ENCODE data around the gene PASK. TPM values are rescaled to one million over a fixed set of nuclear protein-coding genes. Genes with fewer than 3 reads are reported as not detected.
A peak's percentile ranks its signal among the peaks of the same experiment; 100 is the strongest.
"Not testable (repeated sequence)": the region's sequence is repeated elsewhere in the genome, so short reads cannot be mapped to it uniquely, and the experiment has no call there.

The PASK gene
- total and polyA plus RNA-seq, 12 donors: 0.72 to 8.9 (median 3.6) TPM

- H3K4me1 ChIP-seq (replicated peaks in 1 of 2): peaks cover 0 to 1% of the 10 kb centered on the region in 2 donors
- no peak overlapping the region for H3K27ac ChIP-seq
- H3K36me3 ChIP-seq (replicated peaks in 1 of 2): no peaks in the 10 kb centered on the region
- intact Hi-C loops (cut with DNase I): no loop called here
- H3K4me3 ChIP-seq: no peak overlapping the region
- H3K9me3 ChIP-seq (replicated peaks in 1 of 3): no peaks in the 10 kb centered on the region
- no peaks in the 10 kb centered on the region for H3K27me3 ChIP-seq
- DNase-seq: peak in 1 of 7 donors; percentile 41
- TF ChIP-seq, protein P1, sequence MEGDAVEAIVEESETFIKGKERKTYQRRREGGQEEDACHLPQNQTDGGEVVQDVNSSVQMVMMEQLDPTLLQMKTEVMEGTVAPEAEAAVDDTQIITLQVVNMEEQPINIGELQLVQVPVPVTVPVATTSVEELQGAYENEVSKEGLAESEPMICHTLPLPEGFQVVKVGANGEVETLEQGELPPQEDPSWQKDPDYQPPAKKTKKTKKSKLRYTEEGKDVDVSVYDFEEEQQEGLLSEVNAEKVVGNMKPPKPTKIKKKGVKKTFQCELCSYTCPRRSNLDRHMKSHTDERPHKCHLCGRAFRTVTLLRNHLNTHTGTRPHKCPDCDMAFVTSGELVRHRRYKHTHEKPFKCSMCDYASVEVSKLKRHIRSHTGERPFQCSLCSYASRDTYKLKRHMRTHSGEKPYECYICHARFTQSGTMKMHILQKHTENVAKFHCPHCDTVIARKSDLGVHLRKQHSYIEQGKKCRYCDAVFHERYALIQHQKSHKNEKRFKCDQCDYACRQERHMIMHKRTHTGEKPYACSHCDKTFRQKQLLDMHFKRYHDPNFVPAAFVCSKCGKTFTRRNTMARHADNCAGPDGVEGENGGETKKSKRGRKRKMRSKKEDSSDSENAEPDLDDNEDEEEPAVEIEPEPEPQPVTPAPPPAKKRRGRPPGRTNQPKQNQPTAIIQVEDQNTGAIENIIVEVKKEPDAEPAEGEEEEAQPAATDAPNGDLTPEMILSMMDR (IDR thresholded peaks at IDR 0.05): no peak
- TF ChIP-seq POLR2A (IDR thresholded peaks at IDR 0.05): no peak
- 78 to 86% (median 85%) methylated on average over 23 to 35 of the region's 35 CpGs for WGBS, 4 donors
These were observed 40.7 kb downstream of the PASK start for GRCh38 chr2:241108271-241109209.

DNA sequence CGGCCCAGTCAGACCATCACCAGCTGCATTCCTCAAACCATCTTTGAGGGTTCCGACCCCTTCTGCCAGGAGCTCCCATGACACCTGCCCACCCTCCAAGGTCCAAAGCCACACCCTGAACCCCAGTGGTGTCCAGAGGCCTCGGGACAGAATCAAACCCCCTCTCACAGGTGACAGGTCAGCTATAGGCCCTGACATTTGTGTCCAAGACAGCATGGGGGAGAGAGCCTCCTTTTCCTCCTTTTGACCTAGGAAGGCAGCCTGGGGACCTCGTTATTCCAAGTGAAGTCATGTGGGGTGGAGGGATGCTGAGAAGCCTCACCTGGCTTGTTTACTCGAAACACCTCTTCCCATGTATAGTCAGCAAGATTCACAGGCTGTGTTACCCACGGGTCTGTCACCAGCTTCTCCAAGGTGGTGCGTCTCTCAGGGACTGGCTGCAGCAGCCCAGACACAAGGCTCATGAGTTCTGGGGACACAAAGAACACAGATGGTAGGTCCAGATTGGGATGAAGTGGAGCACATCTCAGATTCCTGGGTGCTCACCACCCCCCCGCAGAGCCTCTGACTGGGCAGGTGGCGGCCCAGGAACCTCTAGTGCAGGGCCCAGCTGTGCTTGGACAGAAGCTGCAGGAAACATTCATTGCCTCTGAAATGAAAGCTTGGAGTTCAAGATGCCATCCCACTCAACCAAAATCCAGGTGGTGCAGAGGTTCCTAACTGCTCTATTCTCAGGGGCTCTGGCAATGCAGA, 42.1 kb downstream of the PASK start:
- 85 to 96% (median 89%) methylated on average over 6 to 9 of the region's 9 CpGs for WGBS, 4 donors
- Histone ChIP-seq H3K9me3 (replicated peaks in 1 of 3) (no peaks in the 10 kb centered on the region), H3K4me1 (replicated peaks in 1 of 2) (peaks cover 0 to 9% of the 10 kb centered on the region in 2 donors), H3K4me3 (no peak overlapping the region), H3K27ac (no peak overlapping the region), H3K36me3 (replicated peaks in 1 of 2) (no peaks in the 10 kb centered on the region), H3K27me3 (no peaks in the 10 kb centered on the region)
- TF ChIP-seq, protein P1 (IDR thresholded peaks at IDR 0.05): no peak
- TF ChIP-seq POLR2A (IDR thresholded peaks at IDR 0.05): no peak
- DNase-seq: peak in 1 of 7 donors; percentile 25
- intact Hi-C loops (cut with DNase I): no loop called here

DNA sequence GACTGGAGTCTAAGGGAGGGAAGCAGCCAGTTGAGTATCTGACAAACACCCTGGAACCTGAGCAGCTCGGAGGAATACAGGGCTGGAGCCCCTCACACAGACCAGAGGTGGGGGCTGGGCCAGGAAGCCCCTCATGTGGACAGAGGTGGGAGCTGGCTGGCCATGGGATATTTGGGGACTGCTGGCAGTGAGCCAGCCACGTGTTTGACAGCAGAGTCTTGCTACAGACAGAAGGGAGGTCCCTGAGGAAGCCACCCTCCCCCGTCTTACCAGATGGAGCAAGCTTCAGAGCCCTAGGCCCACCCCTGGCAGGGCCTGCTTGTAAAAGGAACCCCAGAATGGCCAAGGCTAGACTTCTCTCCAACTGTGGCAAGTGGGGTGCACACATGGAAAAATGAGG, 43.6 kb downstream of the PASK start:
- no peak overlapping the region for H3K4me3 ChIP-seq
- intact Hi-C loops (cut with DNase I): no loop called here
- no peaks in the 10 kb centered on the region for H3K9me3 ChIP-seq (replicated peaks in 1 of 3)
- H3K27ac ChIP-seq: no peak overlapping the region
- H3K27me3 ChIP-seq: no peaks in the 10 kb centered on the region
- H3K4me1 ChIP-seq (replicated peaks in 1 of 2): peaks cover 8 to 18% of the 10 kb centered on the region in 2 donors
- DNase-seq: peak in 2 of 7 donors; percentile 11 to 47
- H3K36me3 ChIP-seq (replicated peaks in 1 of 2): no peaks in the 10 kb centered on the region
- 46 to 67% (median 55%) methylated on average over 3 of the region's 3 CpGs for WGBS, 4 donors
- TF ChIP-seq, protein P1 (IDR thresholded peaks at IDR 0.05): no peak
- TF ChIP-seq POLR2A (IDR thresholded peaks at IDR 0.05): no peak

DNA sequence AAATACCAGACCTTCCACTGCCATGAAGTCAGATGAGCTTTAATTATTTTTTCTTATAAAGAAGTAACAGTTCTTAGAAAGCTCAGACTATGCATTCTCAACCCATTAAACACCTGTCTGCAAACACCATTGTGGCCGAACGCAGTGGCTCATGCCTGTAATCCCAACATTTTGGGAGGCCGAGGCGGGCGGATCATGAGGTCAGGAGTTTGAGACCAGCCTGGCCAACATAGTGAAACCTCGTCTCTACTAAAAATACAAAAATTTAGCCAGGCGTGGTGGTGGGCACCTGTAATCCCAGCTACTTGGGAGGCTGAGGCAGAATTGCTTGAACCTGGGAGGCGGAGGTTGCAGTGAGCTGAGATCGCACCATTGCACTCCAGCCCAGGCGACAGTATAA, 44.7 kb downstream of the PASK start:
- peak in 2 of 7 donors; percentile 3 to 36 for DNase-seq
- H3K4me3 ChIP-seq; H3K27ac ChIP-seq; H3K36me3 ChIP-seq (replicated peaks in 1 of 2); H3K27me3 ChIP-seq; H3K9me3 ChIP-seq (replicated peaks in 1 of 3); intact Hi-C loops (cut with DNase I): not testable (repeated sequence)
- H3K4me1 ChIP-seq (replicated peaks in 1 of 2): peaks cover 8 to 24% of the 10 kb centered on the region in 2 donors
- WGBS, 4 donors: 91 to 99% (median 94%) methylated on average over 10 of the region's 10 CpGs
